GM12801 (cell line): Measurements from ENCODE around the gene FAM193B.

Experiments used
- CTCF ChIP-seq: IDR thresholded peaks from one replicate; pipeline ENCODE4 v1.5.1; 2011; ENCODE audit warnings: control low read depth; ENCODE audit not compliant: insufficient read length; ENCODE audit errors: extremely low read depth

FAM193B gene

GRCh38 chr5:177535125-177535524 lies 19.2 kb downstream of the FAM193B start:
- TF ChIP-seq CTCF: no peak

- no peak for TF ChIP-seq CTCF
Observed at GRCh38 chr5:177531209-177531940, 23.0 kb downstream of the FAM193B start.

GRCh38 chr5:177530638-177531037 lies 23.7 kb downstream of the FAM193B start:
- TF ChIP-seq CTCF: no peak

- no peak for TF ChIP-seq CTCF
Observed at GRCh38 chr5:177529247-177530203, 24.8 kb downstream of the FAM193B start.

- no peak for TF ChIP-seq CTCF
Observed at GRCh38 chr5:177528631-177529030, 25.7 kb downstream of the FAM193B start.

- no peak for TF ChIP-seq CTCF
Observed at GRCh38 chr5:177527595-177527994, 26.8 kb downstream of the FAM193B start.

- no peak for TF ChIP-seq CTCF
Observed at GRCh38 chr5:177526791-177527190, 27.6 kb downstream of the FAM193B start.
